ENCODE results near the gene MAPK8IP1.

- no peak; the same call in 1 of the 2 replicates for TF ChIP-seq ZBTB10 (tag by site-specific recombination; IDR thresholded peaks at IDR 0.05)
- TF ChIP-seq ZNF623 (tag by site-specific recombination; IDR thresholded peaks at IDR 0.05): no peak
- TF ChIP-seq CTCF (tag by site-specific recombination; IDR thresholded peaks at IDR 0.05): no peak
- TF ChIP-seq REPIN1 (tag by site-specific recombination; IDR thresholded peaks at IDR 0.05; ENCODE audit: low read depth): no peak
- TF ChIP-seq ZNF292 (tag by site-specific recombination; IDR thresholded peaks at IDR 0.05; ENCODE audit: borderline replicate concordance, low read depth): no peak
- TF ChIP-seq ZNF23 (tag by site-specific recombination; IDR thresholded peaks at IDR 0.05; ENCODE audit: borderline replicate concordance): no peak
- no peak for TF ChIP-seq ATF2 (tag by site-specific recombination; IDR thresholded peaks at IDR 0.05; ENCODE audit: low read depth)
- no peak for TF ChIP-seq ZNF37A (tag by site-specific recombination; IDR thresholded peaks at IDR 0.05)
- TF ChIP-seq REST (tag by site-specific recombination; IDR thresholded peaks at IDR 0.05): no peak
- no peak for TF ChIP-seq KLF17 (tag by site-specific recombination; IDR thresholded peaks at IDR 0.05)
These were observed 33.0 kb downstream of the MAPK8IP1 start for GRCh38 chr11:45918331-45918941.

Measured in HEK293 (cell line).